Measurements from ENCODE around the gene PEX7. TPM values are rescaled to one million over a fixed set of nuclear protein-coding genes. Genes with fewer than 3 reads are reported as not detected.

PEX7 gene
- 10 to 100 TPM in 2 of 4 donors, 1 to 10 TPM in 1, not detected in 1; 9.0 to 21.5 (median 11.7) TPM for total RNA-seq

- H3K27me3 ChIP-seq = no peaks in the 10 kb centered on the region
- H3K36me3 ChIP-seq = no peaks in the 10 kb centered on the region
- H3K4me1 ChIP-seq = peaks cover 0 to 5% of the 10 kb centered on the region in 2 donors
- peak; percentile 27 to 61 (median 52) for TF ChIP-seq CTCF (IDR thresholded peaks at IDR 0.05)
- peak in 1 of 2 donors; percentile 81 for TF ChIP-seq POLR2A (IDR thresholded peaks at IDR 0.05)
- DNase-seq = peak; percentile 89
- peak within 1 kb of the TSS; percentile 49 to 90 for H3K4me3 ChIP-seq
- peak within 1 kb of the TSS; percentile 89 to 92 for H3K27ac ChIP-seq
- intact Hi-C loops (cut with DNase I; ENCODE audit: low total_unique reads) = no loop called here
- no peaks in the 10 kb centered on the region for H3K9me3 ChIP-seq
Measured at GRCh38 chr6:136822376-136823127, at the start of gene PEX7. TSS of gene PEX7 (plus strand) at chr6:136822592. CDS start at chr6:136822666, 74 bp downstream.

GRCh38 chr6:136772685-136773472 is 49.5 kb upstream of the PEX7 start:
- H3K27me3 ChIP-seq = no peaks in the 10 kb centered on the region
- no peak overlapping the region for H3K4me3 ChIP-seq
- peak overlapping the region in 1 of 2 donors; percentile 56 for H3K27ac ChIP-seq
- intact Hi-C loops (cut with DNase I; ENCODE audit: low total_unique reads) = no loop called here
- H3K4me1 ChIP-seq = no peaks in the 10 kb centered on the region
- H3K36me3 ChIP-seq = no peaks in the 10 kb centered on the region
- peak in 1 of 2 donors; percentile 34 for DNase-seq
- no peaks in the 10 kb centered on the region for H3K9me3 ChIP-seq
- TF ChIP-seq CTCF (IDR thresholded peaks at IDR 0.05) (no peak), POLR2A (IDR thresholded peaks at IDR 0.05) (no peak)

- intact Hi-C loops (cut with DNase I; ENCODE audit: low total_unique reads) = no loop called here
- H3K4me3 ChIP-seq = no peak overlapping the region
- H3K9me3 ChIP-seq = no peaks in the 10 kb centered on the region
- peak overlapping the region in 1 of 2 donors; percentile 56 for H3K27ac ChIP-seq
- DNase-seq = no peak
- TF ChIP-seq POLR2A (IDR thresholded peaks at IDR 0.05) (no peak), CTCF (IDR thresholded peaks at IDR 0.05) (no peak)
- H3K36me3 ChIP-seq = no peaks in the 10 kb centered on the region
- no peaks in the 10 kb centered on the region for H3K4me1 ChIP-seq
- no peaks in the 10 kb centered on the region for H3K27me3 ChIP-seq
Measured at GRCh38 chr6:136773473-136773796, 49.0 kb upstream of the PEX7 start.

- intact Hi-C loops (cut with DNase I; ENCODE audit: low total_unique reads) = no loop called here
- Histone ChIP-seq H3K4me1 (no peaks in the 10 kb centered on the region), H3K4me3 (no peak overlapping the region)
Measured at GRCh38 chr6:136774228-136775041, 48.0 kb upstream of the PEX7 start.

More at GRCh38 chr6:136774228-136775041, 48.0 kb upstream of the PEX7 start:
- Histone ChIP-seq H3K9me3 (no peaks in the 10 kb centered on the region), H3K36me3 (no peaks in the 10 kb centered on the region), H3K27ac (peak overlapping the region; percentile 4 to 56), H3K27me3 (no peaks in the 10 kb centered on the region)
- no peak for DNase-seq
- TF ChIP-seq POLR2A (IDR thresholded peaks at IDR 0.05) (no peak), CTCF (IDR thresholded peaks at IDR 0.05) (no peak)

Measured in uterus (tissue), 4 donors.